Stimulated activated CD4-positive, alpha-beta T cell treated with anti-CD3 and anti-CD28 coated beads, Interleukin-12 subunit alpha, Interleukin-12 subunit beta, amount 100 ng/mL, for 4 hours (primary cell): Measurements from ENCODE around the gene SAMD8.

Source experiments
- DNase-seq: peaks from one replicate; pipeline ENCODE4 v3.0.0-alpha.2; 2020

SAMD8 gene

GRCh38 chr10:75111365-75111906 is at the start of gene SAMD8:
Gene SAMD8 (plus strand): TSS chr10:75111656. CDS start chr10:75150529, 38,873 bp downstream.
- DNase-seq, result peak; percentile 94

- DNase-seq, result no peak
These were observed 49.5 kb upstream of the SAMD8 start for GRCh38 chr10:75061709-75062505.

GRCh38 chr10:75062506-75063299 is 48.8 kb upstream of the SAMD8 start:
- no peak for DNase-seq

GRCh38 chr10:75063461-75064230 is 47.8 kb upstream of the SAMD8 start:
- DNase-seq, result no peak

- DNase-seq, result no peak
These were observed 46.4 kb upstream of the SAMD8 start for GRCh38 chr10:75065076-75065475.

- no peak for DNase-seq
These were observed 45.2 kb upstream of the SAMD8 start for GRCh38 chr10:75066271-75066670.

- no peak for DNase-seq
These were observed 44.2 kb upstream of the SAMD8 start for GRCh38 chr10:75067272-75067671.

GRCh38 chr10:75068523-75068922 is 42.9 kb upstream of the SAMD8 start:
- DNase-seq, result no peak

GRCh38 chr10:75070476-75070875 is 41.0 kb upstream of the SAMD8 start:
- no peak for DNase-seq

- DNase-seq, result no peak
These were observed 40.5 kb upstream of the SAMD8 start for GRCh38 chr10:75070961-75071428.

GRCh38 chr10:75071756-75072155 is 39.7 kb upstream of the SAMD8 start:
- no peak for DNase-seq

GRCh38 chr10:75072727-75073126 is 38.7 kb upstream of the SAMD8 start:
- no peak for DNase-seq

GRCh38 chr10:75073442-75073841 is 38.0 kb upstream of the SAMD8 start:
- no peak for DNase-seq

GRCh38 chr10:75074711-75075445 is 36.6 kb upstream of the SAMD8 start:
- no peak for DNase-seq

GRCh38 chr10:75076348-75076747 is 35.1 kb upstream of the SAMD8 start:
- DNase-seq, result no peak

GRCh38 chr10:75079436-75080083 is 31.9 kb upstream of the SAMD8 start:
- DNase-seq, result no peak

- no peak for DNase-seq
These were observed 30.9 kb upstream of the SAMD8 start for GRCh38 chr10:75080554-75080953.

- DNase-seq, result no peak
These were observed 30.1 kb upstream of the SAMD8 start for GRCh38 chr10:75081379-75081778.

- DNase-seq, result no peak
These were observed 27.3 kb upstream of the SAMD8 start for GRCh38 chr10:75083972-75084833.

- no peak for DNase-seq
These were observed 26.5 kb upstream of the SAMD8 start for GRCh38 chr10:75084834-75085384.
